Measurements from ENCODE around the gene ZNF804B.
A peak's percentile ranks its signal among the peaks of the same experiment; 100 is the strongest.

ZNF804B gene

DNA sequence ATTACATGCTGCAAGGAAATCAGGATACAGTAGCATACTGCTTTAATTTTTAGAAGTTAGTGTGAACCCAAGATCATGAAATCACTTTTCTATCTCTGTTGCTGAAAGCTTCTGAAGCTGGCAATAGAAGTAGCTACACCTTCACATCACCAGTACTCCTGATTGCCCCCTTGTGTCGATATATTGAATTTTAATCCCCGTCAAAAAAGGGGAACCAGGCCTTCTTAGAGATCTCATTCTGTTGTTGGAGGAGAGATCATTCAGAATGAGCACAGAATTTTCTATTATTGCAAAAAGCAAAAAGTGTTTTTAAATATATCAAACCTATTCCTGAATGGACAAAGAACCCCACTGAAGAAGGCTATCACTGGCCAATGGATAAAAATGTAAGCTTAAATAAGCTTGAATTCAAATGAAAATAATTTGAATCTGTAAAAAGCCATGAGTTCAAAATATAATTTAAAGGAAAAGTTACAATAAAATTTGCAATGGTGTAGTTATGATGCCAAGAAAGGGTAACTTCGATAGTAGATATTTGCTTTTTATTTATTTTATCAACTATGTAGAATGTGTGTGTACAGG lies 75.7 kb downstream of the ZNF804B start:
- DNase-seq (ENCODE audit: low spot score): peak; percentile 8

DNA sequence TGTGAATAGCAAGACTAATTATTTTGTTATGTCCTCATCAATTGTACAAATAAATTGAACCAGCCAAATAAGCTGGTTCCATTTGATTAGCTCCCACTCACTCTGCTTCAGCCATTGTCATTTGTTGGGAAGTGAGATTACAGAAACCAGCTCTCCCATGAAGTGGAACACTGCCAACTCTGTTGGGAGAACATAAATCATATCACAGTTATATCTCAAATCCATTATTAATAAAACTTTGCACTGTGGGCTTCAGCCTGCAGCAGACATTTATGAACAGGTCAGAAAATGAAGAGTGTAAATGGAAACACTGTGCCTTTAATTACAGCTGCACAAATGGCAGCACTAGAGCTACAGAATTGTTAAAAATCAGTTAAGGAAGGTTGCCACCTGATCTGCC lies 82.7 kb downstream of the ZNF804B start:
- DNase-seq (ENCODE audit: low spot score): no peak

GRCh38 chr7:88845091-88845490 lies 85.6 kb downstream of the ZNF804B start:
- no peak for DNase-seq (ENCODE audit: low spot score)

DNA sequence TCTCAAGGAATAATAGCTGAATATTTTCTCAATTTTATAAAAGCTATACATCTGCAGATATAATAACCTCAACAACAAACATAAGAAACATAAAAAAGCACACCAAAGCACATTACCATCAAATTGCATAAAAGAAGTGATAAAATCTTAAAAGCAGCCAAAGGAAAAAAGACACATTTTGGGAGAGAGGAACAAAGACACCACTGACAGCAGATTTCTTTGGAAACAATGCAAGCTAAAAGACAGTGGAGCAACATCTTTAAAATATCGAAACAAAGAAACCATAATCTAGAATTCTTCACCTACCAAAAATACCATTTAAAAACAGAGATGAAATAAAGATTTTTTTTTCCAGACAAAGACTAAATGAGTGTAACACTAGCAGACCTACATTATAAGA lies 91.7 kb downstream of the ZNF804B start:
- no peak for DNase-seq (ENCODE audit: low spot score)

GRCh38 chr7:88859288-88859687 lies 99.8 kb downstream of the ZNF804B start:
- no peak for DNase-seq (ENCODE audit: low spot score)

DNA sequence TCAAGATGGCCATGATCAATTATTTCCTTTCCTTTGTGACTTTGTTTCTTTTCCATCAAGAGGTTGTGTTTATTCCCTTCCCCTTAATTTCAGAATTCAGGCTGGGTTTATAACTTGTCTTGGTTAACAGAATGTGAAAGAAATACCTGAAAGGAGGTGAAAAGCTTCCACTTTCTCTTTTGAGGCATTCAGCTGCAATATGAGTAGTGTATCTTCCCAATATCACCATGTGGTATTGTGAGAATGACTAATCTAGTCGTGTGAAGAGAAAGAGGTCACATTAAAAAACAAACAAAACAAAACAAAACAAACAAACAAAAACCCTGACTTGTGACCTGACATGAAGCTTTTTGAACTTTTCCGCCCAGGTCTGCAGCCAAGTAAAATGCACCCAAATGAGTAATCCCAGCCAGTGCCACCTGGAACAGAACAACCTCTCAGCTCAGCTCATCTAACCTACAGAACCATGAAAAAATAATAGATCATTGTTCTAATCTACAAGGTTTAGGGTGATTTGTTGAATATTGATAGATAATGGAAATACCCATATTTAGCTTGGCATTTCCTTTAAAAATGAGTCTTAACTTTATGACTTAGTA lies 106.9 kb downstream of the ZNF804B start:
- no peak for DNase-seq (ENCODE audit: low spot score)

GRCh38 chr7:88867158-88867557 lies 107.7 kb downstream of the ZNF804B start:
- DNase-seq (ENCODE audit: low spot score): no peak

- no peak for DNase-seq (ENCODE audit: low spot score)
Observed at GRCh38 chr7:88868456-88868855, 109.0 kb downstream of the ZNF804B start.

DNA sequence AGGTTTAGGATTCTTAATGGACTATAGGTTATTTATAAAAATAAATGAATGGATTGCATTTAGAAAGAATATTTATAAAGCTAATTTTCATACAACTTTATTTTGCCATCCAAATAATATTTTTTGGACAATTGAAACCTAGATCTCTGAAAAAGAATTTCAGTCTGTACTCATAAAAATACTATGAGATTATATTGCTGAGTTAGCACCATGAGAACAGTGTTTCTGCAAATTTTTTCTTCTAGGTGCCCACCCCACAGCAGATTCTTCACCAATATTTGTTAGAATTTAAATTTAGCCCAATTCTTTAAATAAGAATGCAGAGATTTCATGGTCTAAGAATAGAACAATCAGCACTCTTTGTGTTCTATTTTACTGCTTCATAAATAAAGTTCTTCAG lies 121.6 kb downstream of the ZNF804B start:
- DNase-seq (ENCODE audit: low spot score): no peak

DNA sequence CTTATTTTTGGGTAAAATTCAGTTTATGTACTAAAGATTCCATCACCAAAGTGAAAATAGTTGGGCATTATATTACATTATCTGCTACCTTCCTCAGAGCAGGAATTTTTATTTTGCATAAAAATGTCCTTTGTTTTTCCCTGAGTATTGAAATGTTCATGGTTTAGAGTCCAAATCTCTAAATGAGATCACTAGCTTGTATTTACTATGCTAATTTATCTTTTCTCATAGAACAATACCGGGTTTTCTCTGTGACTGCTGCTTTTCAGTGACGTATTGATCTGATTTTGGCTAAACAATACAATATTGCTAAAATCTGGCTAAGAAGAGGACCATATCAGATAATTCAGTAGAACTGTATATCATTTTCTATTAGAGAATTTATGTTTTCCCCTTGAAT lies 125.6 kb downstream of the ZNF804B start:
- no peak for DNase-seq (ENCODE audit: low spot score)

DNA sequence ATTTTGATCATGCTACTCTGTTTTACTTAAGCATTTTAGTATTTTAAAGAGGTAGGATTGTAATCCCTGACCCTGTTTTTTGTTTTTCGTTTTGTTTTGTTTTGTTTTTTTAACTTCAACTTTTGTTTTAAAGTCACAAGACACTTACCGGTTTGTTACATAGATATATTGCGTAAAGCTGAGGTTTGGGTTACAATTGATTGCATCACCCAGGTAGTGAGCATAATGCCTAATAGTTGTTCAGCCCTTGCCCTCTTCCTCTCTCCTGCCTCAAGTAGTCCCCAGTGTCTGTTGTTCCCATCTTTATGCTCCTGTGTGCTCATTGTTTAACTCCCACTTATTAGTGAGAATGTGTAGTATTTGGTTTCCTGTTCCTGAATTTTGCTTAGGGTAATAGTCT lies 129.2 kb downstream of the ZNF804B start:
- no peak for DNase-seq (ENCODE audit: low spot score)

DNA sequence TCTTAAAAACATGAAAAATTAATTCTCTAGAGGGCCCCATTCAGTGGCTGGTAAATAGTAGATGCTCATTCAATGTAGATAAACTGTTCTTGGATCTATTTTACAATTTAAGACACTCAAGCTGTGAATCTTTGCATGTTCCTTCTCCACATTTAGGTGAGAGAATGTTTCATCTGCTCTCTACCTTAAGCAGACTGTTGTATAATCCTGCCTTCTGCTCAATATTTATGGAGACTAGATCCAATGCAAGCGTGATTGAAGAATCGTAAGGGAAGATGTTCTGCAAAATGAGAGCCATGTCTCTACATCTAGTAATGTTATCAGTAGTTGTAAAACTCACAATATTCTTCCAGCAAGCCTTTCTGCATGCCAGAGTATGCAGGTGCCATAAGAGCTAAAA lies 151.0 kb downstream of the ZNF804B start:
- DNase-seq (ENCODE audit: low spot score): no peak

DNA sequence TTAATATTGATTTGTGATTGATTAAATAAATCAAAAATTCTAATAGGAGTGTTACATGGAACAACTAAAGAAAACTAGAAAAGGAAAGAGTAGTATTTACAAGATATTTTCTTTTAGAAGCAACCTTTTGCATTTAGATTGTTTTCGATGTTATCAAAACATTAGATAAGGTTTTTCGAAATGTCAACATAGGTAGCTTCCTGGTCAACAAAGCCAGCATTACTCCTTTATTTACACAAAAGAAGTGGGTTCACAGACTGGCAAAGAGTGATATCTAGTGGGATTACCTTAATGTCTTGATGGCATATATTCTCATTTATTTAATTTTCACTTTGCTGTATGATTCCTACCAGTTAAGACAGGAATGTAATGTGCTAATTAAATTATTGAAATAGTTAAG lies 153.4 kb downstream of the ZNF804B start:
- no peak for DNase-seq (ENCODE audit: low spot score)

GRCh38 chr7:88915615-88916014 lies 156.1 kb downstream of the ZNF804B start:
- DNase-seq (ENCODE audit: low spot score): no peak

DNA sequence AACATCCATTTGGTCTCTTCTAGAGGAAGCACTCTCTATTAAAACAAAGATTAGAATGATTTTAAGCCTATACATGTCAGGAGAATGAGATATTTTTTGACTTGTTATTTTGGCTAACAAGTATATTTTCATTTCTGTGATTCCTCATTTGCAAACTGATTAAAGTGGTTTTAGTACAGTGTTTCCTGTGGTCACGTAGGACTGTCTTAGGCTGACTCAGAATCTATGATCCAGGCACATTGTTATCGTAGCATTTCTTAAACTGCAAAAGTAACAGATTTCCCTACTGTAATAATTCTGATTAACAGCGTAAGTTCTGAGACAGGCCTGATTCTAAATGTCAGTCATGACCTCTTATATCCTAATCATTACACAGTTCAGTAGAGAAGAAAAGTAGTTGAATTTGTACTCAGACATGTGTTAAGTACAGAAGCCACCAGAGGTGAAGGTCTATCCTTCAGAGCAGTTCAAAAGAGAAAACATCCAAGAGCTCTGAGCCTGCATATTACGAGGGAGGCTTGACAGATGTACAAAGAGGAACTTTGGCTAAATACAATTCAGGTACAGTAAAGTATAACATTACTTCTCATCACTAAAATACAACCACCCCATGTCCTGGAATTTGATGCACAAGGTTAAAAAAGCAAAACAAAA lies 160.1 kb downstream of the ZNF804B start:
- no peak for DNase-seq (ENCODE audit: low spot score)

DNA sequence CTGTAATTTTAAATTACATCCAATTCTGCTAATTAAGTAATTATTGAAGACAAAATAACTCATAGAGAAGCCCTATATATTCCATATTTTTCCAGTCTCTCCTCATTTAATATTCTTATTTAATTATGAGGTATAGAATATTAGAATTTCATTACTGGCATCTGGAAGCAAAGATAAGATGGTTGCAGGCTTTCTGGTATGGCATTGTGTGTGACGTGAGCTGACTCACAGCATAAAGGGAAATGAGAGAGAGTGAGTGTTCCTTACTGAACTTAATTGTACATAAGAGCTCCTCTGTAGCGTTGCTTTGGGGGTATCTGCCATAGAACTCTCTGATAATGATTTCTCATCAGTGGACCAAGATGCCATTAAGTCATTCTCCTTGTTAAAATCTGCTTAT lies 163.4 kb downstream of the ZNF804B start:
- no peak for DNase-seq (ENCODE audit: low spot score)

DNA sequence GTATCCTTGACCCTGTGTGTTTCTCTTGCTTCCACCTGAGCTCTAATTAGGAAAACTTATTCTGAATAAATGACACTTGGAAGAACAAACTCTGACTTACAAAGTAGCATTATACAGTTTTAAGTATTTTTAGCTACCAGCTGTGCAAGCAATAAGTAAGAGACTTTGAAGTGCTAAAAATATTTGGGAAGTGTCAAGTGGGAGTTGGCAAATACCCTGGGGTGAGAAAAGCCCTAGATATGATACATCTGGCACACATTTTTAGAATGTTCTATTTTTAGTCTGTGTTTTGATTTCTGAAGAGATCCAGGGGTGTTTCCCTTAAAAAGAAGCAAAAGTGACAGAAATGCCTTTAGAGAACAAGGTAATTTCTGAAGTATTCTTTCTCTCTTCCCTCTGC lies 168.8 kb downstream of the ZNF804B start:
- DNase-seq (ENCODE audit: low spot score): no peak

DNA sequence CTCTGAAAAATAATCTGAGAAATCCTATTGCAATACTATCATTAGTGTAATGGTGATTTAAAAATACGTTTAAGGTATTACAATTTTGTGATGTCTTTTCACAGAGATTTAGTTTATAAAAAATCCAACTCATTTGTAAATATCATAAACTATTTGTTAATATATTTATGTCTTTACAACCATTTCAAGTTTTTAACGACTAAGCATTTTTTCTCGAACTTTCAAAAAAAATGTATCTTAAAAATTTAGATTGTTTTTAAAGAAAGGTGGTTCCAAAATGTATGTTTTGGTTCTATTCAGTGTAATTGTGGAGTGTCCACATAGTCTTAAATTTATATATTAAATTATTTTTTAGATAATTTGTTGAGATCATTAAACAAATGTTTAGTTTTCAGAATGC lies 170.2 kb downstream of the ZNF804B start:
- DNase-seq (ENCODE audit: low spot score): no peak

- DNase-seq (ENCODE audit: low spot score): no peak
Observed at GRCh38 chr7:88933285-88933684, 173.8 kb downstream of the ZNF804B start.

- DNase-seq (ENCODE audit: low spot score): no peak
Observed at GRCh38 chr7:88942815-88943501, 183.5 kb downstream of the ZNF804B start.

- no peak for DNase-seq (ENCODE audit: low spot score)
Observed at GRCh38 chr7:88951826-88952225, 192.3 kb downstream of the ZNF804B start.

DNA sequence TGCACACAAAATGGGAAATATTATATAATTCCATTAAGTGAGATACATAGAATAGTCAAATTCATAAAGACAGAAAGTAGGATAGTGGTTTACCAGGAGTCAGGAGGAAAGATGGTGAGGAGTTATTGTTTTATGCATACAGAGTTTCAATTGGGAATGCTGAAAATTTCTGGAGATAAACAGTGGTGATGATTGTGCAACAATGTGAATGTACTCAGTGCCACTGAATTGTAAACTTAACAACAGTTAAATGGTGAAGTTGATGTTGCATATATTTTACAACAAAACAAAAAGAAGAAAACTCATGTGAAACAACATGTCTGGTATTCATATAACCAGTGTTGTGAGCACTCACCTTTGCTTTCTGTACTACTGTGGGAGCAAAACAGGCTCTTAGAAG lies 204.9 kb downstream of the ZNF804B start:
- DNase-seq (ENCODE audit: low spot score): no peak

GRCh38 chr7:88965371-88965770 lies 205.9 kb downstream of the ZNF804B start:
- DNase-seq (ENCODE audit: low spot score): no peak
